Measurements from ENCODE around the gene UBD.

DNA sequence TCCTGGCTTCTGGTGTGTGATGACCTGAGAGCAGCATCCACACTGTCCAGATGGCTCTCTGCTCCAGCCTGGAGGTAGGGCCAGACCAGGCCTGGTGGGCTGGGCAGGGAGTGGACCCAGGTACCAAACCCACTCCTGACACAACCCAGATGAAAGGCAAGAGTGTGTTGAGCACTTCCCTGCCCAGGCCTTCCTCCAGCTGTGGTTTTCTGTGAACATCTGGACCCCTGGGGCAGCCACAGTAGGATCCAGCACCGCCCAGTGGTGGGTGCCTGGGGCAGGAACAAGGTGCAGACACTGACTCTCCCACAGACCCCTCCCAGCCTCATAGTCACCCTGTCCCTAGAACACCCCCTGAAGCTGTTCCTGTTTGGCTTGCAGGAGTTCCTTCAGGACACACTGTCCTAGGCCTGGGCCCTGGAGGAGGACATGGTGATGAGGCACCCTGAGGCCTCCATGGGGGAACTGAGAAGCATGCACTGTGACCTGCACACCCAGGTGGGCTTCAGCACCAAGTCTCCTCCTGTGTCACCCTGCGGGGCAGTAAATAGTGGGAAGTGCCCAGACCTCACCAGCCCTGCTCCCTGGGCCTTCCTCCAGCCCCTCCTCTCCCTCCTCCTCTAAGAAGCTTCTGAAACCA lies 28.7 kb downstream of the UBD start:
- TF ChIP-seq, protein P1, sequence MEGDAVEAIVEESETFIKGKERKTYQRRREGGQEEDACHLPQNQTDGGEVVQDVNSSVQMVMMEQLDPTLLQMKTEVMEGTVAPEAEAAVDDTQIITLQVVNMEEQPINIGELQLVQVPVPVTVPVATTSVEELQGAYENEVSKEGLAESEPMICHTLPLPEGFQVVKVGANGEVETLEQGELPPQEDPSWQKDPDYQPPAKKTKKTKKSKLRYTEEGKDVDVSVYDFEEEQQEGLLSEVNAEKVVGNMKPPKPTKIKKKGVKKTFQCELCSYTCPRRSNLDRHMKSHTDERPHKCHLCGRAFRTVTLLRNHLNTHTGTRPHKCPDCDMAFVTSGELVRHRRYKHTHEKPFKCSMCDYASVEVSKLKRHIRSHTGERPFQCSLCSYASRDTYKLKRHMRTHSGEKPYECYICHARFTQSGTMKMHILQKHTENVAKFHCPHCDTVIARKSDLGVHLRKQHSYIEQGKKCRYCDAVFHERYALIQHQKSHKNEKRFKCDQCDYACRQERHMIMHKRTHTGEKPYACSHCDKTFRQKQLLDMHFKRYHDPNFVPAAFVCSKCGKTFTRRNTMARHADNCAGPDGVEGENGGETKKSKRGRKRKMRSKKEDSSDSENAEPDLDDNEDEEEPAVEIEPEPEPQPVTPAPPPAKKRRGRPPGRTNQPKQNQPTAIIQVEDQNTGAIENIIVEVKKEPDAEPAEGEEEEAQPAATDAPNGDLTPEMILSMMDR (IDR thresholded peaks at IDR 0.05): no peak
- TF ChIP-seq POLR2A (IDR thresholded peaks at IDR 0.05): no peak
